Measurements from ENCODE around the gene PTH2.

PTH2 gene

GRCh38 chr19:49409441-49410029 is 13.7 kb downstream of the PTH2 start:
- no peak for DNase-seq (ENCODE audit: low spot score)

- DNase-seq (ENCODE audit: low spot score), result no peak
These were observed 14.3 kb downstream of the PTH2 start for GRCh38 chr19:49408816-49409440.

GRCh38 chr19:49407482-49408015 is 15.7 kb downstream of the PTH2 start:
- DNase-seq (ENCODE audit: low spot score), result no peak

GRCh38 chr19:49407079-49407478 is 16.2 kb downstream of the PTH2 start:
- DNase-seq (ENCODE audit: low spot score), result no peak

DNA sequence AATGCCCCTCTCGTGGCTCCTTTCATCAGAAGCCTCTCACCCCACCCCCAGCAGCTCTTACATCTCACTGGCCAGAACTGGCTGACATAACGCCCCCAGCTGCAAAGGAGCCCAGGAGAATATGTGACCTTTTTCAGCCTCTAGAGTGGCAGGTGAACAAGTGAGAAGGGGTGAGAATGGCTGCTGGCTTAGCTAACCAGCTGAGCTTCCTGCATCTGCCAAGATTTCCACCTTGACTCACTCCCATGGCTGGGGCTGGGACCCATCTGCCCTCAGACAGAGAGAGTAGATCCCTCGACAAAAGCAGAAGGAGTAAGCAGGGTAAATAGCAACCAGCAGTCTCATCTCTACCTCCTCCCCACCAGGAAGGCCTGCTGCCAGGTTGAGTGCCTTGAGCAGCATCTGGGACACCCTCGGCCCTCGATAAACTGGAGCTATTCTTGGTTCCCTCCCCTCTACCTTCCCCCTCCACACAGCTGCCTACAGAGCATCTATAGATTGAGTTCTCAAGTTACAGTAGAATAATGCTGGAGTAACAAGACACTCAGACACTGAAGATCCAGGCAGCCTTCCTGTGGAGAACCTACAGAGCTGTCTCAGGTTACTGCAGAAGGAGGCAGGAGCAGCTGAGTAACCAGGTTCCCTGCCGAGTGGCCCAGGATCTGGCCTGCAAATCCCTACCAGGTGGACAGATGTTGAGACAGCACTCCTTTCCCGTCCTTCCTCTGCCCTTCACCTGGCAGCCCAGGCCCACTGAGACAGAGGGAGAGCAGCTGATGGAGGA is 19.6 kb downstream of the PTH2 start:
- peak; percentile 15 for DNase-seq (ENCODE audit: low spot score)

GRCh38 chr19:49400029-49400428 is 23.2 kb downstream of the PTH2 start:
- DNase-seq (ENCODE audit: low spot score), result no peak

DNA sequence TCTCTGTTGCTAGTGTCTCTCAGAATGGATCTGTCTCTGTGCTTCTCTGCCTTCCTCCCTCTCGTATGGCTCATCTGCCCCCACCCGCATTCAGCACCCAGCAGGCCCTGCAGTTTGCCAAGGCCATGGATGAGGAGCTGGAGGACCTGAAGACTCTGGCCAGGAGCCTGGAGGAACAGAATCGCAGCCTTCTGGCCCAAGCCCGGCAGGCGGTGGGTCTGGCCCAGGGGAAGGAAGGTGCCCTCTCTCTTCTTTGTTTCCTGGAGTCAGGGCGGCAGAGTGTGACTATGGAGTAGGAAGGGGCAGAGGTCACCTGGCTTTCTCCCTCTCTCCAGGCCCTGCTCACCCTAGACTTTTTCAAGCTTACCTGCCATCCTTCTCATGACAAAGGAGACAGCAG is 24.3 kb downstream of the PTH2 start:
- no peak for DNase-seq (ENCODE audit: low spot score)

DNA sequence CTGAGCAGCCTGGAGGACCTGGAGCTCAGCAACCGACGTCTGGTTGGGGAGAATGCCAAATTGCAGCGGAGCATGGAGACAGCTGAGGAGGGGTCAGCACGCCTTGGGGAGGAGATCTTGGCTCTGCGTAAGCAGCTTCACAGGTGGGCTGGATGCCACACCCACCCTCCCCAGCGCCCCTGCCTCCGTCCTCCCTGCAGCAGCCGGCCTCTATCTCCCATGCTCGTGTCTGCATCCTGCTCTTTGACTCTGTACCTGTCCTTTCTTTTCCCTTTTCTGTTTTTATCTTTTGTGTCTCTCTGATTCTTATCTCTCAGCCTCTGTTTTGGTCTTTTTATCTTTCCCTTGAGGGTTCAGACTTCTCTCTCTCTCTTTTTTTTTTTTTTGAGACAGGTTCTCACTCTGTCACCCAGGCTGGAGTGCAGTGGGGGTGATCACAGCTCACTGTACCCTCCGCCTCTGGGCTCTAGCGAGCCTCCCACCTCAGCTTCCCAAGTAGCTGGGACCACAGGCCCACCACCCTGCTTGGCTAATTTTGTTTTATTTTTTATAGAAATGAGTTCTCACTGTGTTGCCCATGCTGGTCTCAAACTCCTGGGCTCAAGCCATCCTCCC is 25.1 kb downstream of the PTH2 start:
- DNase-seq (ENCODE audit: low spot score), result no peak

GRCh38 chr19:49396738-49397505 is 26.3 kb downstream of the PTH2 start:
- no peak for DNase-seq (ENCODE audit: low spot score)

- DNase-seq (ENCODE audit: low spot score), result no peak
These were observed 27.4 kb downstream of the PTH2 start for GRCh38 chr19:49395581-49396407.

GRCh38 chr19:49393881-49394280 is 29.4 kb downstream of the PTH2 start:
- DNase-seq (ENCODE audit: low spot score), result no peak

GRCh38 chr19:49391581-49392399 is 31.5 kb downstream of the PTH2 start:
- DNase-seq (ENCODE audit: low spot score), result peak; percentile 64

- no peak for DNase-seq (ENCODE audit: low spot score)
These were observed 32.3 kb downstream of the PTH2 start for GRCh38 chr19:49390929-49391359.

DNA sequence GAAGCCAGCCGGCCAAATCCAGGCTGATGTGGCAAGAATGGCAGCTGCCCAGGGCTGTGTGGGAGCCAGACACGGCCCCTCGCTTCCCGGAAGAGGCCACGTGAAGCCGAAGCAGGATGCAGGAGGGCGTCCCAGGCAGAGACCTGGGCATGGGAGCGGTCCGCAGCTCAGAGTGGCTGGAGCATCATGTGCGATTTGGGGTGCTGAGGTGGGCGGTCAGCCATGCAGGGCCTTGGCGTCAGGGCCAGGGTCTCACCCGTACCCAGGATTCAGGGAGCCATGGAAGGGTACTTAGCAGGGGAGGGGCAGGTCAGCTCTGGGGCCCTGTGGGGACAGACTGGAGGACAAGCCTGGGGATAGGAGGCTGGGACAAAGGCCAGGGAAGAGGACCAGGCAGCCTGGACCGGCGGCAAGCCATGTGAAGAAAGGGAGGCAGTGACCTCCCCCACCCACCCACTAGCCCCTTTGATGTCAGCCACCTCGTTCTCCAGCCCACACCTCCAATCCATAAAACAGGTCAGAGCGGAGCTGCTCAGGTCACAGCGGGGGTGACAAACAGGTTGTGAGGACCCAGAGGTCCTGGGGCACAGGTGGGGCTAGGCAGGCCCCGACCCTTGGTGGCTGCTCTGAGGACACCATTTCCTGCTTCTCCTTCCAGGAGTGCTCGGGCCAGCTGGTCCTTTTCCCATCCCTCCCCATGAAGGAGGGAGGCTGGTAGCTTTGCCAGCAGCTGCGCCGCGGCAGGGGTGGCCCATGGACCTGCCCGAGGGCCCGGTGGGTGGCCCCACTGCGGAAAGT is 32.9 kb downstream of the PTH2 start:
- no peak for DNase-seq (ENCODE audit: low spot score)

DNA sequence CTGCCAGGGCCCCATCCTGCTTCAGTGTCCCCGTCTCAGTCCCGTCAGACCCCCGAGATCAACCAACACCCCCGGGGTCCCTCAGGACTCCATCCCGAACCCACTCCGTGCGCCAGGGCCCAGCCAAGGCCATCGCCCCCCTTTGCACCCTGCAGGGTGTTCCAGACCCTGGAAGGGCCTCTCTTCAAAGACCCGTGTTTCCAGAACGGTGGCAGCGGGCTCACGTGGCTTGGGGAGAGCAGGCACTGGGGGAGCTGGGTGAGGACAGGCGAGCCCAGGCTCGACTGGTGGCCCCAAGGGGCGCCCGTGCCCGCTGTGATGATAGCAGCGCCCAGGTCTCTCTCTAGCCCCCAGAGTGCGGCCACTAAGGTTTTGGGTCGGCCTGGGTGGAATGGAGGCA is 33.8 kb downstream of the PTH2 start:
- no peak for DNase-seq (ENCODE audit: low spot score)

GRCh38 chr19:49387936-49388372 is 35.3 kb downstream of the PTH2 start, which contains the start of gene KASH5:
Gene KASH5, plus strand, starts transcription at chr19:49388249. Its CDS starts 2,635 bp downstream, at chr19:49390884.
- DNase-seq (ENCODE audit: low spot score), result peak; percentile 52

DNA sequence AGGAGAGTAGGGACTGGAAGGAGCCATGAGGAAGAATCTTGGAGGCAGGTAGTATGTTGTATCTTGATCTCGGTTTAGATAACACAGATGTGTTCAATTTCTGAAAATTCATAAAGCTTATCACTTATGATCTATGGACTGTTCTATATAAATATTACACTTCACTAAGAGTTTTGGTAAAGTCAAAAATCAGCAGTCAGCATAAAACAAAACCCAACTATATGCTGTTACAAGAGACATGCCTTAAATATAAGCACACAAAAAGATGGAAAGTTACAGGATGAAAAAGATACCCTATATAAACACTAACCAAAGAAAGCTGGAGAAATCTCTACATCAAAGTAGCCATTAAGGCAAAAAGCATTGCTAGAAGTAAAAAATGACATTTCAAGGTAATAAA is 39.6 kb downstream of the PTH2 start:
- DNase-seq (ENCODE audit: low spot score), result no peak

- no peak for DNase-seq (ENCODE audit: low spot score)
These were observed 40.6 kb downstream of the PTH2 start for GRCh38 chr19:49382639-49383038.

- no peak for DNase-seq (ENCODE audit: low spot score)
These were observed 42.9 kb downstream of the PTH2 start for GRCh38 chr19:49380391-49380790.
